Lung (tissue), 12 donors: ENCODE results near the gene SHOC2. TPM values are rescaled to one million over a fixed set of nuclear protein-coding genes. Genes with fewer than 3 reads are reported as not detected.

ENCODE experiments used
- ATAC-seq: fragments of 200-7000 bp; cut with Tn5 transposase; one replicate; pipeline ENCODE4 v1.9.1; 2020; ENCODE audit warnings: moderate number of reproducible peaks; ENCODE audit not compliant: insufficient read depth, low FRiP score
- DNase-seq, 3 donors: peaks; one replicate each; pipeline ENCODE4 v3.0.0-alpha.2; 2013 to 2017
- H3K27ac ChIP-seq, 2 donors: one replicate each; pipeline ENCODE4 v1.5.1; 2013; ENCODE audit warnings: mild to moderate bottlenecking in 2 of 2, moderate library complexity in 2 of 2, control low read depth in 1 of 2, inconsistent platforms in 1 of 2, low read depth in 1 of 2, low read length in 1 of 2
- H3K27me3 ChIP-seq, 3 donors: one replicate each; pipeline ENCODE4 v1.5.1; 2013; ENCODE audit warnings: low read length in 2 of 3; ENCODE audit not compliant: control insufficient read depth in 3 of 3, insufficient read depth in 3 of 3
- H3K36me3 ChIP-seq, 4 donors: one replicate each; pipeline ENCODE4 v1.5.1; 2013; ENCODE audit warnings: low read length in 4 of 4, mild to moderate bottlenecking in 1 of 4, moderate library complexity in 1 of 4; ENCODE audit not compliant: control insufficient read depth in 4 of 4, insufficient read depth in 4 of 4
- H3K4me1 ChIP-seq, 5 donors: one replicate each; pipeline ENCODE4 v1.5.1; 2013; ENCODE audit warnings: low read length in 5 of 5, mild to moderate bottlenecking in 2 of 5, moderate library complexity in 1 of 5; ENCODE audit not compliant: control insufficient read depth in 5 of 5, insufficient read depth in 5 of 5
- H3K4me3 ChIP-seq: one replicate; pipeline ENCODE4 v1.5.1; 2013; ENCODE audit warnings: mild to moderate bottlenecking, control low read depth, moderate library complexity
- H3K9ac ChIP-seq, 2 donors: one replicate each; pipeline ENCODE4 v1.5.1; 2013; ENCODE audit warnings: low read length in 2 of 2, control low read depth in 1 of 2; ENCODE audit not compliant: insufficient read depth in 1 of 2
- H3K9me3 ChIP-seq, 4 donors: one replicate each; pipeline ENCODE4 v1.5.1; 2013; ENCODE audit warnings: low read length in 3 of 4, mild to moderate bottlenecking in 1 of 4, moderate library complexity in 1 of 4; ENCODE audit not compliant: control insufficient read depth in 4 of 4, insufficient read depth in 3 of 4
- WGBS, 2 donors: extraction: QIAGEN DNeasy Blood & Tissue Kit; methylation state at CpG; one replicate each; pipeline ENCODE4 v1.1.7; 2013; 5-methylcytosine and 5-hydroxymethylcytosine counted together
- polyA plus RNA-seq, 2 donors: library from polyadenylated mRNA; stranded (reverse); fragments of 200-250 nt; gene quantifications; one replicate each; pipeline ENCODE4 v1.2.1, GENCODE V29; 2013
- total RNA-seq, 2 donors: library from RNA; depleted of rRNA in 1 of 2; stranded (reverse); fragments of >200 nt in 1 of 2; gene quantifications; one replicate each; pipeline ENCODE4 v1.2.1, GENCODE V29; 2014 to 2021
- TF ChIP-seq, protein P1 (sequence below): IDR thresholded peaks from 2 replicates; pipeline ENCODE4 v1.5.1; 2012; ENCODE audit warnings: mild to moderate bottlenecking; ENCODE audit errors: control extremely low read depth, extremely low read depth
- donor health status: control.
- donor health status: control.
- donor health status: Bipolar disorder and iron deficiency.
- donor health status: healthy.
- donor health status: DM: yes; HTN: yes; CAD: no.

Gene SHOC2
- total and polyA plus RNA-seq, 4 donors, result 17.3 to 74.9 (median 35.3) TPM

DNA sequence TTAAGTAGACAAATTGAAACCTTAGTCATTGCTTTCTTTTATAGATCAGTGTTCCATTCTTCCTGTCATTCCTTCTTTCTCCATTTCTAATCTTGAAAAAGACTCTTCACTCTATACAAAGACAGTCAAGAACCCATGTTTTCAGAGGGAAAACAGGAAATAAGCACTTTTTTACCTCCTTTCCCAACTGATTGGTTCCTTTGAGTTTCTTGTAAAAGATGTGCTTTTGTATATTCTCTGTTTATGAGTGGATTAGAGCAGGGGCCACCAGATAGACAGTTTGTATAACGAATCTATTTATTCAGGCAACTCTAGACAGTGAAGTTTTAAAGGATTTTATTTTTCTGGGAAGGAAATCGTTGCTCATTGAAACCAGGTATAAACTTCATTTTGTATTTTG, 49.8 kb downstream of the SHOC2 start:
- ATAC-seq (no peak), DNase-seq (no peak)
- 94 to 95% methylated on average over 2 of the region's 2 CpGs for WGBS, 2 donors
- TF ChIP-seq, protein P1, sequence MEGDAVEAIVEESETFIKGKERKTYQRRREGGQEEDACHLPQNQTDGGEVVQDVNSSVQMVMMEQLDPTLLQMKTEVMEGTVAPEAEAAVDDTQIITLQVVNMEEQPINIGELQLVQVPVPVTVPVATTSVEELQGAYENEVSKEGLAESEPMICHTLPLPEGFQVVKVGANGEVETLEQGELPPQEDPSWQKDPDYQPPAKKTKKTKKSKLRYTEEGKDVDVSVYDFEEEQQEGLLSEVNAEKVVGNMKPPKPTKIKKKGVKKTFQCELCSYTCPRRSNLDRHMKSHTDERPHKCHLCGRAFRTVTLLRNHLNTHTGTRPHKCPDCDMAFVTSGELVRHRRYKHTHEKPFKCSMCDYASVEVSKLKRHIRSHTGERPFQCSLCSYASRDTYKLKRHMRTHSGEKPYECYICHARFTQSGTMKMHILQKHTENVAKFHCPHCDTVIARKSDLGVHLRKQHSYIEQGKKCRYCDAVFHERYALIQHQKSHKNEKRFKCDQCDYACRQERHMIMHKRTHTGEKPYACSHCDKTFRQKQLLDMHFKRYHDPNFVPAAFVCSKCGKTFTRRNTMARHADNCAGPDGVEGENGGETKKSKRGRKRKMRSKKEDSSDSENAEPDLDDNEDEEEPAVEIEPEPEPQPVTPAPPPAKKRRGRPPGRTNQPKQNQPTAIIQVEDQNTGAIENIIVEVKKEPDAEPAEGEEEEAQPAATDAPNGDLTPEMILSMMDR, result no peak
- peaks cover 0 to 4% (median 0%) of the 10 kb centered on the region in 5 donors for H3K4me1 ChIP-seq
- no peaks in the 10 kb centered on the region for H3K9me3 ChIP-seq
- no peaks in the 10 kb centered on the region for H3K27me3 ChIP-seq
- peaks cover 0 to 2% (median under 1%) of the 10 kb centered on the region in 4 donors for H3K36me3 ChIP-seq
- no peak overlapping the region for H3K4me3 ChIP-seq
- H3K27ac ChIP-seq, result no peak overlapping the region
- no peak overlapping the region for H3K9ac ChIP-seq

DNA sequence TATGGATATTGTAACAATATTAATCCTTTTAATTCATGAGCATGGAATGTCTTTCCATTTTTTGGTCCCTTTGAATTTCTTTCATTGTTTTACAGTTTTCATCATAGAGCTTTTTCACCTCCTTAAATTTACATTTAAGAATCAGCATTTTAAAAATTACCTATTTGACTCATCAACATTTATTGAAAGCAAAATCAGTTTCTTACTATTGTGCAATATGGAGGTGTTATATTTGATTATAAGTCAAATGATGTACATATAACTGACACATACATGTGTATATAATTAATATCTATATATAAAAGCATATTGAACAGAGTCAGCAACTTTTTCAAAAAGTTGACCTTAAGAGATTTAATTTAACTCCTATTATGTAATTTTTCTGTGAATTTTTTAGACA, 52.2 kb downstream of the SHOC2 start:
- Histone ChIP-seq H3K36me3 (peaks cover 0 to 2% (median under 1%) of the 10 kb centered on the region in 4 donors), H3K4me3 (no peak overlapping the region), H3K27me3 (no peaks in the 10 kb centered on the region), H3K27ac (no peak overlapping the region), H3K9me3 (no peaks in the 10 kb centered on the region), H3K4me1 (no peaks in the 10 kb centered on the region), H3K9ac (no peak overlapping the region)
- TF ChIP-seq, protein P1, result no peak
- ATAC-seq, result no peak
- DNase-seq, result no peak

DNA sequence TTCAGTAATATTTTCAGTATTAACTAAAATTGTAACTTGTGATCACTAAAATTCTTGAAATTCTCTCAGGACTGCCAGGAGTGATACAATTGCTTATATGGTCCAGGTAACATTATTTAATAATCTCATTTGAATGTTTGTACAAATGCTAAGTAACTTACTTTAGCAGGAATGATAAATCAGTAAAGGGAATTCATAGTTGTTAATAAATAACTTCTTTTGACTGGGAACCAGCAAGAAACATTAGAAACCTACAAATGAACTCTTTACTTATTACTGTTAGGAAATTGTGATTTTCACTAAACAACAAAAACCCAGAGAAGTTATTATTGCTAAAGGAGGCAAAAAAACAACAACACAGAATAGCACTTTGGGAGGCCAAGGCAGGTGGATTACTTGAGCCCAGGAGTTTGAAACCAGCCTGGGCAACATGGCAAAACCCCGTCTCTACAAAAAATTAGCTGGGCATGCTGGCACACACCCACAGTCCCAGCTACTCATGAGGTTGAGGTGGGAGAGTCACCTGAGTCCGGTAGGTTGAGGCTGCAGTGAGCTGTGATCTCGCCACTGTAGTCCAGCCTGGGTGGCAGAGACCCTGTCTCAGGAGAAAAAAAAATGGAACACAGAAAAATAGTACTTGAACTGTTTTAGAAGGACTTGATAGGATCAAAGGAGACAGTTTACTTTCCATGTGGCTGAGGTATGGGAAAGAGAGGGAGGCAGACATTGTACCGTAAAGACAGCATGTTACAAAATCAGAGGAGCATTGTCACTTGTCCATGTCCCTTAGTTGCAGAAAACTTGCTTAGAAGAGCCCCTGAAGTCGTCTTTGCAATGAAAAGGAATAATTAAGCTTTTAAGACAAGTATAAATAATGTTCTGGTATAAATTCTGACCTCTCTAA, 53.1 kb downstream of the SHOC2 start:
- ATAC-seq (no peak), DNase-seq (no peak)
- TF ChIP-seq, protein P1, result no peak
- WGBS, 2 donors, result 81 to 84% methylated on average over 5 of the region's 5 CpGs
- Histone ChIP-seq H3K9me3 (no peaks in the 10 kb centered on the region), H3K4me3 (no peak overlapping the region), H3K9ac (no peak overlapping the region), H3K27me3 (no peaks in the 10 kb centered on the region), H3K36me3 (peaks cover 0 to 2% (median 0%) of the 10 kb centered on the region in 4 donors), H3K4me1 (no peaks in the 10 kb centered on the region), H3K27ac (no peak overlapping the region)
